Activated CD8-positive, alpha-beta memory T cell treated with anti-CD3 and anti-CD28 coated beads for 36 hours (primary cell): Measurements from ENCODE around the gene TPRG1L. TPM values are rescaled to one million over a fixed set of nuclear protein-coding genes. Genes with fewer than 3 reads are reported as not detected.
"Not testable (repeated sequence)": the region's sequence is repeated elsewhere in the genome, so short reads cannot be mapped to it uniquely, and the experiment has no call there.

Experiments used
- CTCF ChIA-PET: fragments of 350-600 bp; sonication (Branson Sonifier 250); formaldehyde crosslinking; loops from one replicate; lab custom pipeline; 2021; ENCODE audit warnings: antibody characterized with exemption; lab: Charles Lee
- POLR2A ChIA-PET: fragments of 350-600 bp; sonication (Branson Sonifier 250); formaldehyde crosslinking; loops from one replicate; lab custom pipeline; 2021; ENCODE audit warnings: antibody characterized with exemption; lab: Charles Lee
- total RNA-seq, 2 experiments: library from RNA; stranded (reverse); gene quantifications; one replicate each; pipeline ENCODE4 v1.2.3, GENCODE V29; 2021

The TPRG1L gene
- total RNA-seq, result 10 to 100 TPM; 14.2 to 15.0 TPM

- POLR2A ChIA-PET, result no interaction called here
- CTCF ChIA-PET, result interaction anchor here (1.0 to 6.4 kb wide), 3 partner anchors 32 to 171 kb away, joined by 4 to 45 read pairs (median 5); no protein-coding TSS in a partner anchor
Observed at GRCh38 chr1:3624200-3625136, at the start of gene TPRG1L. TPRG1L (plus strand) TSS chr1:3625015; CDS start chr1:3625073, 58 bp downstream.

GRCh38 chr1:3575515-3575914 is 49.3 kb upstream of the TPRG1L start:
- CTCF ChIA-PET, POLR2A ChIA-PET: not testable (repeated sequence)

DNA sequence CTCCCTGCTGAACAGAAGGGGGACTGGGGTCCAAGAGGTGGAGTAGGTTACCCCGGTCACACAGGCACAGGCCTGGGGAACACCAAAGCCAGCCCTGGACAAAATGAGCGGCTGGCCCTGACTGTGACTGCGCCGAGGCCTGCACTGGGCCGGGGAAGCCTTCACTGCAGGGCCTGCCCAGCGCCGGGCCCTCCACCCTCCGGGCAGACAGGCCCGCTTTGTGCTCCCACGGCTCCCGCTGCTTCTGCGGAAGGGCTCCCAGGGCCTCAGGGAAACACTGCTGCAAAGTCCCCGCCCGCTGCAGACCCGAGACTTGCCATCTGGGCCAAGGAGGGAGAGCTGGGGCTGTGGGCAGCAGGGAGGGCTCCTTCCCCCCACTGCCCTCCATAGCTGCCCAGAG is 48.8 kb upstream of the TPRG1L start:
- ChIA-PET POLR2A (no interaction called here), CTCF (no interaction called here)

GRCh38 chr1:3577300-3577699 is 47.5 kb upstream of the TPRG1L start:
- POLR2A ChIA-PET, result no interaction called here
- CTCF ChIA-PET, result no interaction called here

GRCh38 chr1:3577711-3578432 is 46.9 kb upstream of the TPRG1L start:
- ChIA-PET POLR2A (no interaction called here), CTCF (no interaction called here)

DNA sequence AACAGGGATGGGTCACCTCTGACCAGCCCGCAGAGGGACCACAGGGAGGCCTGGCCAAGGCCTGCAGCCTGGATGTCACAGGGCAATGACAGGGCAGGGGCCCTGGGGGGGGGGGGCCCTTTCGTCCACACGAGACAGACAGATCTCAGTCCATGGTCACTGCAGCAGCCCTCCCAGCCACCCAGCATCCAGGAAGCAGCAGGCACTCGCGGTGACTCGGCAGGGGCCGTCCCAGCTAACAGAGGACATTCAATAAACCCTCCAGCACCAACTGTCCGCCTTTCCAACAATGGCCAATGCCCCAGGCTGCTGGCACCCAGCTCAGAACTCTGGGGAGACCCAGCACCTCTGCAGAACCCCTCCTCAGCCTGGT is 46.4 kb upstream of the TPRG1L start:
- ChIA-PET CTCF (no interaction called here), POLR2A (no interaction called here)

DNA sequence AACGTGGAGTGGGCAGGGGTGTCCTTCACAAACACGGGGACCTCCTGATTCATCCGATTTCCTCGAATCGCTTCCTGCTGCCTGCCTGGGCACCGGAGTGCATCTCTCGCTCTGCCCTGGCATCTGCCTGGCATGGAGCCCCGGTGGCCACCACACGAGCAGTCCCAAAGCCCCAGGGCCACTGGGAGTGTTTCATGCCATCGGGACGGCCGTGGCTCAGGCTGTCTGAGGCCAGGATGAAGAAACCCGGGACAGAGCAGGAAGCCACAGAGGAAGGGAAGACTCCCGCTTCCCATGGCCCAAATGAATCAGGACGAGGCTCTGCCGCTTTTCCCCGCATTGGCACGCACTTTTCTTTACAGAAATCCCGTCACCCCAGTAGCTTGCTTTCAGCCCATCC is 45.9 kb upstream of the TPRG1L start:
- CTCF ChIA-PET, result no interaction called here

DNA sequence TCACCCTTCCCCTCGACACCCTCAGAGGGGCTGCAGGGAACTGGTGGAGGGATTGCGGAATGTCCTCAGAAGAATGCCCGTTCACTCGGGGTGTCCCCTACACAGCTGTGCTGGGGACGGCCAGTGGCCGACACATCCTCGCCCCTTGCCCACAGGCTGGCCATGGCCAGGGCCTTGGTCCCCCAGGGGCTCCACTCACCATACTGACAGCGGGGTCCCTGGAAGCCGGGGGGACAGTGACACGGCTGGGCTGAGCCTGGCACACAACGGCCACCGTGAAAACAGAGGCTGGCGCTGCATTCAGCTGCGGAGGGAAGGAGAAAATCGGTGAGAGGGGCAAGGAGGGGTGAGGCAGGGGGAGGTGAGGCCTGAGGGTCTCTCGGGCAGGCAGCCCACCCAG is 45.2 kb upstream of the TPRG1L start:
- POLR2A ChIA-PET, result no interaction called here
- CTCF ChIA-PET, result no interaction called here

More for the DNA sequence above, 45.9 kb upstream of the TPRG1L start:
- POLR2A ChIA-PET, result no interaction called here

GRCh38 chr1:3580231-3580630 is 44.6 kb upstream of the TPRG1L start:
- CTCF ChIA-PET, result no interaction called here
- POLR2A ChIA-PET, result no interaction called here

DNA sequence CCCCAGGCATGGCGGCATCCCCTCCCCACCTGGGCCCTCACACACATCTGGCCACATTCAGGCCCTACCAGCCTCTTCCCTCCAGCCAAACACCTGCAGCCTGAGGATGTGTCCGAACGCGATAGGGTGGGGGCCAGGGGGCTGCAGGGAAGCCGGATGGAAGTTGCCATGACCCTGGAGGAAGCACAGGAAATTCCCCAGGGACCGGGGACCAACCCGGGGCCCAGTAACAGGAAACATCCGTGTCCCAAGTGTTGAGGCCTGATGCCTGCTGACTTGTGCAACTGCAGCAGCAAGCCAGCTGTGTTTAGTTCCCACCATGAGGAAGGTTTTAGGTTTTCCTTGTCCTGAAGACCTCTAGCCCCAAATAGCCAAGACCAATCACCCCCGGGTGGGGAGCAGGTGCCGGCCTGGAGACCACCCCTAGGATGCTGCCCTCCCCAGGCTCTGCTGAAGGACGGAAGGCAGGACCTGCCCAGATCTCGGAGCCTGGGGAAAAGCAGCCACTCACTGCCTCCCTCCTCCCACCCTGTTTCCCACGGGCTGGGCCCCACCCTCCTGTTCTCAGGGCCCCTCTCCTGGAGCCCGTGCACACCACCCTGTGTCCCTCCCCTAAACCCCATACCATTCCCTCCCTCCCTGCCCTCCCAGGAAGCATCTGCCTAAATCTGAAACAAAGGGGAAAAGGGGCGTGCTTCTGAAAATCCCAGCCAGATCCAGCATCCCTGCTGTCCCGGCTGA is 43.3 kb upstream of the TPRG1L start:
- POLR2A ChIA-PET, result no interaction called here
- CTCF ChIA-PET, result no interaction called here

- CTCF ChIA-PET, POLR2A ChIA-PET: not testable (repeated sequence)
Observed at GRCh38 chr1:3583751-3584150, 41.1 kb upstream of the TPRG1L start.

DNA sequence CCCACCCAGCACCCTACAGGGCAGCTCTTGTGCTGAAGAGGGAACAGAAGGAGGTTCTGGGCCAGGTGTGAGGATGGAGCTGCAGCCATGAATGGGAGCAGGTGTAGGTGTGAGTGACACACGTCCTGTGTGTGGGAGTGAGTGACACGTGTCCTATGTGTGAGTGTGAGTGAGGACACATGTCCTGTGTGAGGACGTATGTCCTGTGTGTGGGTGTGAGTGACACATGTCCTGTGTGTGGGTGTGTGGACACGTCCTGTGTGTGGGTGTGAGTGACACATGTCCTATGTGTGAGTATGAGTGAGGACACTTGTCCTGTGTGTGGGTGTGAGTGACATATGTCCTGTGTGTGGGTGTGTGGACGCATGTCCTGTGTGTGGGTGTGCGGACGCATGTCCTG is 39.9 kb upstream of the TPRG1L start:
- ChIA-PET CTCF (interaction anchor here (0.8 kb wide), 1 partner anchor 1005 kb away, joined by 3 read pairs; no protein-coding TSS in a partner anchor), POLR2A (no interaction called here)

DNA sequence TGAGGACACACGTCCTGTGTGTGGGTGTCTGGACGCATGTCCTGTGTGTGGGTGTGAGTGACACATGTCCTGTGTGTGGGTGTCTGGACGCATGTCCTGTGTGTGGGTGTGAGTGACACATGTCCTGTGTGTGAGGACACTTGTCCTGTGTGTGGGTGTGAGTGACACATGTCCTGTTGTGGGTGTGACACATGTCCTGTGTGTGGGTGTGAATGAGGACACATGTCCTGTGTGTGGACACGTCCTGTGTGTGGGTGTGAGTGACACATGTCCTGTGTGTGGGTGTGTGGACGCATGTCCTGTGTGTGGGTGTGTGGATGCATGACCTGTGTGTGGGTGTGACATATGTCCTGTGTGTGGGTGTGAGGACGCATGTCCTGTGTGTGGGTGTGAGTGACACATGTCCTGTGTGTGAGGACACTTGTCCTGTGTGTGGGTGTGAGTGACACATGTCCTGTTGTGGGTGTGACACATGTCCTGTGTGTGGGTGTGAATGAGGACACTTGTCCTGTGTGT is 39.4 kb upstream of the TPRG1L start:
- POLR2A ChIA-PET, CTCF ChIA-PET: not testable (repeated sequence)

GRCh38 chr1:3585940-3586568 is 38.8 kb upstream of the TPRG1L start:
- CTCF ChIA-PET, result no interaction called here
- POLR2A ChIA-PET, result no interaction called here

DNA sequence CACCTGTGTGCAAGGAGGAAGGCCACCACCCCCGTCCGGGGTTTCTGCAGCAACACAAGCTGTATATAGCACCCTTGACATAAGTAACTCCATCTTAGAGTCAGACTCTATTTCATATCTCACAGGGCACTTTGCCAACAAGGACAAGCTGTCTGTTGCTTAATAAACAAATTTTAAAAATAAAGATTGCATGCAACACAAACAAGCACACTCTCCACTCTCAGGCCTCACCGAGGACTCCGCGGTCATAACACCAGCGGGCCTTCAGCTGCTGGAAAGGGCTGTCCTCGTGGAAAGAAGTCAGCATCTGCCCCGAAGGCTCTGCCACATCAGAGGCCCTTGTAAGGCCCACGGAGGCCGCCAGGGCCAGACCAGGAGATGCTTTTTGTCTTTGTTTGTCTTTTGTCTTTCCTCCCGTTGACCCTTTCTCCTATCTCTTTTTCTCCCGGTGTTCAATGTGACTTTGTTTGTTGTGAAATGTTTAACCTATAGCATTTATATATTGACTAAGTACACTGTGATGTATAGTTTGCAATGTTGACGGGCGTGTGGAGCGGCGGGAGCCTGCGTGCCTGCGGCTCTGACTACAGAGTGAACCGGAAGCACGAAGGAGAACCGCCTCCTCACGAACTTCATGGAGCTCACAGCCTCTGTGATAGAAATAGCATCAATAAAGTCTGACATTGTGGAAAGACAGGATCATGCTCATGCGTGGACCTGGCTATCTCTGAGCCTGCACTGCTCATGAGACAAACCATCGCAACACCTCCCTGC is 37.6 kb upstream of the TPRG1L start:
- CTCF ChIA-PET, result interaction anchor here (1.1 to 1.4 kb wide), 2 partner anchors 32 to 96 kb away, joined by 3 to 5 read pairs; no protein-coding TSS in a partner anchor
- POLR2A ChIA-PET, result no interaction called here

GRCh38 chr1:3588395-3588794 is 36.4 kb upstream of the TPRG1L start:
- CTCF ChIA-PET, result interaction anchor here (1.4 kb wide), 1 partner anchor 97 kb away, joined by 3 read pairs; no protein-coding TSS in a partner anchor
- POLR2A ChIA-PET, result no interaction called here

DNA sequence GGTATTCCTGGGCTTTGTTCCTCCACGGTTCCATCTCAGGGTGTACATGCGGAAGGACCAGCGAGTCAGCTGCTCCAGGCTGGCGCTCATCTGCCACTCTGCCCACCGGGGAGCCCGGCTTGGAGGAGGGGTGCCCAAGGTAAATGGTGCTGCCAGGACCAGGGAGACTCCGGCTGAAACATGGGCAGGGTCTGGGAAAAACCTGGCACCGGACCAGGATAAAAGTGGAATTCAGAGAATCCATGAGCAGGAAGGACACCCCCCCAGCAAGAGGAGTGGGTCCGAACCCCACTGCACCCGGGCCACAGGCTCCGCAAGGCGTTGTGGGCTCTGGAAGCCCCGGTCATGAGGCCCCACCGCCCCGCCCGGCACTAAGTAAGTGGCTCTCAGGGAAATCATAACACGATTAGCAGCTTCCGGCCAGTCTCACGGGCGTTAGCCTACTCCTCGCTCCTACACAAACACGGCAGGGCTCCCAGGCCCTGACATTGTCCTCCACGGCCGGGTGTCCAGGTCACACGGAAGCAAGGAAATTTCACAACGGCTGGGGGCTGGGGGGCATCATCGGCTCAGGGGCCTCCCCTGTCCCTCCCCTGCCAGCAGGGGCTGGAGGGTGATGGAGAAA is 34.6 kb upstream of the TPRG1L start:
- CTCF ChIA-PET, result no interaction called here
- POLR2A ChIA-PET, result no interaction called here
